A549 treated with AZD9567 at 1 μM for 4 hours (cell line): ENCODE results near the gene APOO. TPM values are rescaled to one million over a fixed set of nuclear protein-coding genes. Genes with fewer than 3 reads are reported as not detected.

Experiments used
- total RNA-seq: library from RNA; stranded (reverse); fragments of 200-300 nt; extraction: Qiagen RNA extraction; gene quantifications from 5 replicates; pipeline ENCODE4 v1.2.3, GENCODE V29; 2022; ENCODE audit not compliant: insufficient read depth

APOO gene
- 24.5 to 38.3 TPM (median 30.7 TPM) in 5 replicates for total RNA-seq

GRCh38 chrX:23907498-23908218, at the start of gene APOO, which contains the start of gene CXorf58:
Gene APOO (minus strand): TSS chrX:23907938. CDS start chrX:23907702, 236 bp downstream.
Gene CXorf58 (plus strand): TSS chrX:23908006. CDS start chrX:23910303, 2,297 bp downstream.

Other genes with a start within 250 kb of the APOO start
- gene PRDX4, start 240.4 kb downstream of the APOO start, total RNA-seq: 198 to 284 TPM (median 279 TPM) in 5 replicates
- gene ACOT9, start 164.7 kb downstream of the APOO start, total RNA-seq: 93.9 to 98.5 TPM (median 97.2 TPM) in 5 replicates
- 346 to 445 TPM (median 409 TPM) in 5 replicates for gene SAT1, start 124.8 kb downstream of the APOO start, total RNA-seq
- gene CXorf58, start 68 bp upstream of the APOO start, total RNA-seq: 0.06 to 0.17 TPM (median 0.13 TPM) in 3 of 5 replicates, not detected in the others
- 3.5 to 4.5 TPM (median 4.2 TPM) in 5 replicates for gene KLHL15, start 119.2 kb upstream of the APOO start, total RNA-seq
- gene EIF2S3, start 147.0 kb upstream of the APOO start, total RNA-seq: 120 to 169 TPM (median 125 TPM) in 5 replicates
- gene ZFX, start 241.8 kb upstream of the APOO start, total RNA-seq: 6.6 to 14.5 TPM (median 8.1 TPM) in 5 replicates